ENCODE results near the gene MYOM3. TPM values are rescaled to one million over a fixed set of nuclear protein-coding genes. Genes with fewer than 3 reads are reported as not detected.

MYOM3 gene
- total RNA-seq, 1 donor from 2014 or later, result not detected

DNA sequence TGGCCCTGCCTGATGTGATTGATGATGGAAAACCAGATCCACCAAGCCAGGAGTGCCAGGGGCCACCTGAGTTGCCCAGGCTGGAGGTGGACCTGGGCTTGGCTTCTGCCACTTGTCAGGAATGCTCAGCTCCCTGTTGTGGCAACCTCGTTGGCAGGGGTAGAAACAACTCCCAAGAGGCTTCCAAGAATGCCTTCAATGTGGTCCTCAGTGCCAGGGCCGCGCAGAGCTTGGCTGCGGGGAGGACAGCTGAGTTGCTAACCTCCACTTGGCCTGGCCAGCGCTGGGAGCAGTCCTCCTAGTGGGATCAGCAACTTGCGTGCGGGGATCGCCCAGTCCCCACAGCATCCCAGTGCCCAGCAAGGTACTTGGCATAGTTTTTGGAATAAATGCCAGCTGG lies 9.0 kb downstream of the MYOM3 start:
- Mint-ChIP-seq H3K36me3 (ENCODE audit: unreplicated experiment) (no peaks in the 10 kb centered on the region), H3K27ac (ENCODE audit: unreplicated experiment) (no peak overlapping the region), H3K4me3 (ENCODE audit: unreplicated experiment) (no peak overlapping the region), H3K9me3 (ENCODE audit: unreplicated experiment) (no peaks in the 10 kb centered on the region), H3K27me3 (ENCODE audit: unreplicated experiment) (peaks cover 1% of the 10 kb centered on the region), H3K4me1 (ENCODE audit: low read depth, unreplicated experiment) (peaks cover 1% of the 10 kb centered on the region)
- no peak for DNase-seq
- TF ChIP-seq, protein P1, sequence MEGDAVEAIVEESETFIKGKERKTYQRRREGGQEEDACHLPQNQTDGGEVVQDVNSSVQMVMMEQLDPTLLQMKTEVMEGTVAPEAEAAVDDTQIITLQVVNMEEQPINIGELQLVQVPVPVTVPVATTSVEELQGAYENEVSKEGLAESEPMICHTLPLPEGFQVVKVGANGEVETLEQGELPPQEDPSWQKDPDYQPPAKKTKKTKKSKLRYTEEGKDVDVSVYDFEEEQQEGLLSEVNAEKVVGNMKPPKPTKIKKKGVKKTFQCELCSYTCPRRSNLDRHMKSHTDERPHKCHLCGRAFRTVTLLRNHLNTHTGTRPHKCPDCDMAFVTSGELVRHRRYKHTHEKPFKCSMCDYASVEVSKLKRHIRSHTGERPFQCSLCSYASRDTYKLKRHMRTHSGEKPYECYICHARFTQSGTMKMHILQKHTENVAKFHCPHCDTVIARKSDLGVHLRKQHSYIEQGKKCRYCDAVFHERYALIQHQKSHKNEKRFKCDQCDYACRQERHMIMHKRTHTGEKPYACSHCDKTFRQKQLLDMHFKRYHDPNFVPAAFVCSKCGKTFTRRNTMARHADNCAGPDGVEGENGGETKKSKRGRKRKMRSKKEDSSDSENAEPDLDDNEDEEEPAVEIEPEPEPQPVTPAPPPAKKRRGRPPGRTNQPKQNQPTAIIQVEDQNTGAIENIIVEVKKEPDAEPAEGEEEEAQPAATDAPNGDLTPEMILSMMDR (IDR thresholded peaks at IDR 0.05; ENCODE audit: partially characterized antibody, unreplicated experiment), result no peak

DNA sequence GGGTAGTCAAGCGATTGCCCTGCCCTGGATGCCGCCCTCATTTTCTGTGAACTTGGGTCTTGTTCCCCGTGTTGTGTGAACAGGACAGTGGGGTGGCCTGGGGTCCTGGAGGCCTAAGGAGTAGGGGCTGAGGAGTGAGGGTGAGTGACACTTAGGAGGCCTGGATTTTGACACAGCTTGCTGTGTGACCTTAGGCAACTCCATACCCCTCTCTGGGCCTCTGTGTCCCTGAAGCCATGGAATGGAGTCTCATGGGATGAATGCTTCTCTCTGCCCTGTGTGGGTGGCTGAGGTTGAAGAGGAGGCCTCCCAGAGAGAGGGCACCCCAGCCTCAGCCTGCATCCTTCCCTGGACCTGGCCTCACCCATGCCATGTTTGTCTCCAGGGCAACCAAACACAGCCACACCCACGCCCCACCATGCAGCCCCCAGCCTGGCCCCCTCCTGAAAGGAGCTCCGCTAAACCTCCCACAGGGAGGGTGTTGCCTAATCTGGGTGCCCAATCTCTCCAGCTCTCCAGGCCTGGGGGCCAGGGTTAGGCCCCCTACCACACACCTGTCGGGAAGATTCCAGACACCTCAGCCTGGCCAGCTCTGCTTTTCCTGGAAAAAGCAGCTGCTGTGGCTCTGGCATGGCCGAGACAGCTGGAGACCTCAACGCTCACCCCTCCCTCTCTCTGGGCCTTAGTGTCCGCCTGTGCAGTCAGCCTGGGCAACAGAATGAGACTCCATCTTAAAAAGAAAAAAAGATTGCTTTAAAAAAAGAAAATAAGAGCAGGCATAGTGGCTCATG lies 9.9 kb downstream of the MYOM3 start:
- Mint-ChIP-seq H3K27me3 (ENCODE audit: unreplicated experiment) (peaks cover 1% of the 10 kb centered on the region), H3K36me3 (ENCODE audit: unreplicated experiment) (no peaks in the 10 kb centered on the region), H3K27ac (ENCODE audit: unreplicated experiment) (no peak overlapping the region), H3K4me3 (ENCODE audit: unreplicated experiment) (no peak overlapping the region), H3K4me1 (ENCODE audit: low read depth, unreplicated experiment) (peaks cover 1% of the 10 kb centered on the region), H3K9me3 (ENCODE audit: unreplicated experiment) (no peaks in the 10 kb centered on the region)
- TF ChIP-seq, protein P1 (IDR thresholded peaks at IDR 0.05; ENCODE audit: partially characterized antibody, unreplicated experiment), result no peak
- no peak for DNase-seq

DNA sequence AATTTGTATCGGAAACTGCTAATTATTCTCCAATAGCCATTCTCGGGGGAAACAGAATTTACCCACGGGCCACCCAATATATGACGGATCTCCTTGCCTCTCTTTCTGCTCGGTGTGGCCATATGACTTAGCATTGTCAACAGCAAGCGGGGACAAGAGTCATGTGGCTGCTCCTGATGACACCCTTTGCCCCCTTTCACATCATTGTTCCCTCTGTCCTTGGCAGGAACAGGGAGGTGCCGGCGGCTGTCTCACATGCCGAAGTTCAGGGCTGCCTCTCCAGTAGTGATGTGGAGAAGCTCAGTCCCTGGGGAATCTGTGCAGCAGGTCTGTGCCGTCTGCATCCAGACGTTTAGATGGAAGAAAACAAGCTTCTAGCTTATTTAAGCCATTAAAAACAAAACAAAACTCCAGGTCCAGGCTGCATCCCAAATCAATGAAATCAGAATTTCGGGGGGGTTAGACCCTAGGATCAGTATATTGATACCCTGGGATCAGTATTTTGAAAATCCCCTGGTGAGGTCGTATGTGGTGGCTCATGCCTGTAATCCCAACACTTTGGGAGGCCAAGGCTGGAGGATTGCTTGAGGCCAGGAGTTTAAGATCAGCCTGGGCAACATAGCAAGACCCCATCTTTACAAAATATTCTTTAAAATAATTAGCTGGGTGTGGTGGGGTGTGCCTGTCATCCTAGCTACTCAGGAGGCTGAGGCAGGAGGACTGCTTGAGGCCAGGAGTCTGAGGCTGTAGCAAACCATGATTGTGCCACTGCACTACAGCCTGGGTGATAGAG lies 10.8 kb downstream of the MYOM3 start:
- TF ChIP-seq, protein P1 (IDR thresholded peaks at IDR 0.05; ENCODE audit: partially characterized antibody, unreplicated experiment), result no peak
- Mint-ChIP-seq H3K4me3 (ENCODE audit: unreplicated experiment) (no peak overlapping the region), H3K9me3 (ENCODE audit: unreplicated experiment) (no peaks in the 10 kb centered on the region), H3K27ac (ENCODE audit: unreplicated experiment) (no peak overlapping the region), H3K4me1 (ENCODE audit: low read depth, unreplicated experiment) (peaks cover 1% of the 10 kb centered on the region), H3K27me3 (ENCODE audit: unreplicated experiment) (peaks cover 1% of the 10 kb centered on the region), H3K36me3 (ENCODE audit: unreplicated experiment) (no peaks in the 10 kb centered on the region)
- DNase-seq, result no peak

DNA sequence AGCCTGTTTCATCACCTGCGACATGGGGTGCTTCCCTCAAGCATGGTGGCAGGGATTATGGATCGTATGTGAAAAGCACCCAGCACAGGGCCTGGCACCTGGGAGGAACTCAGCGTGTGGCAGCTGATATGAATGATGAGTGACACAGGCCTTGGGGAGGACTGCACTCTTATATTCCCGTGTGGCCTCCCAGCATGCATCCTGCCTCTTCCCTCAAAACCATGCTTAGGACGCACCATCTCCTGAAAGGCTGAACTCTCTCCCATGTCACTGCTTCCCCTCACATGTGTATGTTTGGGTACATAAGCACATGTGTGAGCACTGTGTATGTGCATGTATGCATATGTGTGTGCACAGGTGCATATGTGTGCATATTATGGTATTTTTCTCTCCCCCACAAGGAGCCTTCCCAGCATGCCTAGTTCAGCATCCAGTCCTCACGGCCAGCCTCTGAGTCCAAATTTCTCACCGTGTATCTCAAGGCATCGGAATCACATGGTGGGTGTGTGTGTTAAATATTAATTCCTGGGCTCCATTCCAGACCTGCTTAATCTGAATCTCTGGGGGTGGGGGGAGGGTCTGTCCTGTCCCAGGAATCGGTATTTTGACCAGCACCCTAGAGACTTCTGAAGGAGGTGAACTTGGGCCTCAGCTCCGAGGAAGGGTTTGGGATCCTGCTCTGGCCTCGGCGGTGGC lies 12.8 kb downstream of the MYOM3 start:
- no peak for DNase-seq
- no peaks in the 10 kb centered on the region for H3K4me1 Mint-ChIP-seq (ENCODE audit: low read depth, unreplicated experiment)
- no peak overlapping the region for H3K4me3 Mint-ChIP-seq (ENCODE audit: unreplicated experiment)
- H3K27ac Mint-ChIP-seq (ENCODE audit: unreplicated experiment), result no peak overlapping the region
- H3K27me3 Mint-ChIP-seq (ENCODE audit: unreplicated experiment), result peaks cover 1% of the 10 kb centered on the region
- TF ChIP-seq, protein P1 (IDR thresholded peaks at IDR 0.05; ENCODE audit: partially characterized antibody, unreplicated experiment), result no peak
- no peaks in the 10 kb centered on the region for H3K36me3 Mint-ChIP-seq (ENCODE audit: unreplicated experiment)
- H3K9me3 Mint-ChIP-seq (ENCODE audit: unreplicated experiment), result no peaks in the 10 kb centered on the region

All from glutamatergic neuron (in vitro differentiated cells).